SH-SY5Y (cell line): Measurements from ENCODE around the gene CSRNP2.

ENCODE experiments used
- GATA2 ChIP-seq: IDR thresholded peaks from 2 replicates; pipeline ENCODE4 v1.6.1; 2011; ENCODE audit warnings: mild to moderate bottlenecking, low read depth, low read length
- GATA3 ChIP-seq: IDR thresholded peaks from 2 replicates; pipeline ENCODE4 v1.6.1; 2011; ENCODE audit warnings: low read depth, mild to moderate bottlenecking, low read length, moderate library complexity

The CSRNP2 gene

GRCh38 chr12:51083126-51083833 is at the start of gene CSRNP2:
Gene CSRNP2, minus strand, starts transcription at chr12:51083596. Its CDS starts 7,035 bp downstream, at chr12:51076561.
- TF ChIP-seq GATA2 (no peak), GATA3 (no peak)

GRCh38 chr12:51132693-51133092 is 49.3 kb upstream of the CSRNP2 start:
- TF ChIP-seq GATA3 (no peak), GATA2 (no peak)

- TF ChIP-seq GATA3: no peak
- no peak for TF ChIP-seq GATA2
Measured at GRCh38 chr12:51131745-51132521, 48.5 kb upstream of the CSRNP2 start.

- TF ChIP-seq GATA2 (no peak), GATA3 (no peak)
Measured at GRCh38 chr12:51128919-51129318, 45.5 kb upstream of the CSRNP2 start.

- no peak for TF ChIP-seq GATA2
- TF ChIP-seq GATA3: no peak
Measured at GRCh38 chr12:51127050-51127729, 43.8 kb upstream of the CSRNP2 start.

GRCh38 chr12:51126297-51126696 is 42.9 kb upstream of the CSRNP2 start:
- no peak for TF ChIP-seq GATA3
- TF ChIP-seq GATA2: no peak

- TF ChIP-seq GATA3 (no peak), GATA2 (no peak)
Measured at GRCh38 chr12:51124504-51124903, 41.1 kb upstream of the CSRNP2 start.

GRCh38 chr12:51122844-51123243 is 39.4 kb upstream of the CSRNP2 start:
- TF ChIP-seq GATA2 (no peak), GATA3 (no peak)

- TF ChIP-seq GATA2 (no peak), GATA3 (no peak)
Measured at GRCh38 chr12:51118706-51119105, 35.3 kb upstream of the CSRNP2 start.

GRCh38 chr12:51115533-51115932 is 32.1 kb upstream of the CSRNP2 start:
- TF ChIP-seq GATA3 (no peak), GATA2 (no peak)

GRCh38 chr12:51108136-51108535 is 24.7 kb upstream of the CSRNP2 start:
- no peak for TF ChIP-seq GATA3
- no peak for TF ChIP-seq GATA2

GRCh38 chr12:51103977-51104376 is 20.6 kb upstream of the CSRNP2 start:
- no peak for TF ChIP-seq GATA3
- no peak for TF ChIP-seq GATA2

GRCh38 chr12:51098611-51099010 is 15.2 kb upstream of the CSRNP2 start:
- TF ChIP-seq GATA2 (no peak), GATA3 (no peak)

- TF ChIP-seq GATA3: no peak
- no peak for TF ChIP-seq GATA2
Measured at GRCh38 chr12:51090705-51091229, 7.4 kb upstream of the CSRNP2 start.
